ENCODE data around the gene PPP1R3F.

- no peak for TF ChIP-seq CTCF (IDR thresholded peaks at IDR 0.05)
- TF ChIP-seq POLR2A (IDR thresholded peaks at IDR 0.05): no peak
- TF ChIP-seq EP300 (IDR thresholded peaks at IDR 0.05): no peak
These were observed 38.9 kb upstream of the PPP1R3F start for GRCh38 chrX:49230500-49231232.

Data from stomach (tissue), 4 donors.